Jurkat, Clone E6-1 (cell line): Measurements from ENCODE around the gene CAMTA2. TPM values are rescaled to one million over a fixed set of nuclear protein-coding genes. Genes with fewer than 3 reads are reported as not detected.
"Not testable (repeated sequence)": the region's sequence is repeated elsewhere in the genome, so short reads cannot be mapped to it uniquely, and the experiment has no call there.

Source experiments
- DNase-seq: peaks from one replicate; pipeline ENCODE4 v3.0.0-alpha.2; 2011; ENCODE audit warnings: low read depth, low spot score
- H3K4me3 ChIP-seq: 2 replicates; pipeline ENCODE4 v1.5.1; 2011; ENCODE audit warnings: mild to moderate bottlenecking, low read length, control low read depth, moderate library complexity
- polyA plus RNA-seq: library from polyadenylated mRNA; unstranded; fragments of >200 nt; gene quantifications from one replicate; pipeline ENCODE4 v1.2.1, GENCODE V29; 2012; ENCODE audit warnings: missing spikeins; ENCODE audit not compliant: insufficient read length, insufficient read depth

Gene CAMTA2, protein sequence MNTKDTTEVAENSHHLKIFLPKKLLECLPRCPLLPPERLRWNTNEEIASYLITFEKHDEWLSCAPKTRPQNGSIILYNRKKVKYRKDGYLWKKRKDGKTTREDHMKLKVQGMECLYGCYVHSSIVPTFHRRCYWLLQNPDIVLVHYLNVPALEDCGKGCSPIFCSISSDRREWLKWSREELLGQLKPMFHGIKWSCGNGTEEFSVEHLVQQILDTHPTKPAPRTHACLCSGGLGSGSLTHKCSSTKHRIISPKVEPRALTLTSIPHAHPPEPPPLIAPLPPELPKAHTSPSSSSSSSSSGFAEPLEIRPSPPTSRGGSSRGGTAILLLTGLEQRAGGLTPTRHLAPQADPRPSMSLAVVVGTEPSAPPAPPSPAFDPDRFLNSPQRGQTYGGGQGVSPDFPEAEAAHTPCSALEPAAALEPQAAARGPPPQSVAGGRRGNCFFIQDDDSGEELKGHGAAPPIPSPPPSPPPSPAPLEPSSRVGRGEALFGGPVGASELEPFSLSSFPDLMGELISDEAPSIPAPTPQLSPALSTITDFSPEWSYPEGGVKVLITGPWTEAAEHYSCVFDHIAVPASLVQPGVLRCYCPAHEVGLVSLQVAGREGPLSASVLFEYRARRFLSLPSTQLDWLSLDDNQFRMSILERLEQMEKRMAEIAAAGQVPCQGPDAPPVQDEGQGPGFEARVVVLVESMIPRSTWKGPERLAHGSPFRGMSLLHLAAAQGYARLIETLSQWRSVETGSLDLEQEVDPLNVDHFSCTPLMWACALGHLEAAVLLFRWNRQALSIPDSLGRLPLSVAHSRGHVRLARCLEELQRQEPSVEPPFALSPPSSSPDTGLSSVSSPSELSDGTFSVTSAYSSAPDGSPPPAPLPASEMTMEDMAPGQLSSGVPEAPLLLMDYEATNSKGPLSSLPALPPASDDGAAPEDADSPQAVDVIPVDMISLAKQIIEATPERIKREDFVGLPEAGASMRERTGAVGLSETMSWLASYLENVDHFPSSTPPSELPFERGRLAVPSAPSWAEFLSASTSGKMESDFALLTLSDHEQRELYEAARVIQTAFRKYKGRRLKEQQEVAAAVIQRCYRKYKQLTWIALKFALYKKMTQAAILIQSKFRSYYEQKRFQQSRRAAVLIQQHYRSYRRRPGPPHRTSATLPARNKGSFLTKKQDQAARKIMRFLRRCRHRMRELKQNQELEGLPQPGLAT
- 25.7 TPM for polyA plus RNA-seq

DNA sequence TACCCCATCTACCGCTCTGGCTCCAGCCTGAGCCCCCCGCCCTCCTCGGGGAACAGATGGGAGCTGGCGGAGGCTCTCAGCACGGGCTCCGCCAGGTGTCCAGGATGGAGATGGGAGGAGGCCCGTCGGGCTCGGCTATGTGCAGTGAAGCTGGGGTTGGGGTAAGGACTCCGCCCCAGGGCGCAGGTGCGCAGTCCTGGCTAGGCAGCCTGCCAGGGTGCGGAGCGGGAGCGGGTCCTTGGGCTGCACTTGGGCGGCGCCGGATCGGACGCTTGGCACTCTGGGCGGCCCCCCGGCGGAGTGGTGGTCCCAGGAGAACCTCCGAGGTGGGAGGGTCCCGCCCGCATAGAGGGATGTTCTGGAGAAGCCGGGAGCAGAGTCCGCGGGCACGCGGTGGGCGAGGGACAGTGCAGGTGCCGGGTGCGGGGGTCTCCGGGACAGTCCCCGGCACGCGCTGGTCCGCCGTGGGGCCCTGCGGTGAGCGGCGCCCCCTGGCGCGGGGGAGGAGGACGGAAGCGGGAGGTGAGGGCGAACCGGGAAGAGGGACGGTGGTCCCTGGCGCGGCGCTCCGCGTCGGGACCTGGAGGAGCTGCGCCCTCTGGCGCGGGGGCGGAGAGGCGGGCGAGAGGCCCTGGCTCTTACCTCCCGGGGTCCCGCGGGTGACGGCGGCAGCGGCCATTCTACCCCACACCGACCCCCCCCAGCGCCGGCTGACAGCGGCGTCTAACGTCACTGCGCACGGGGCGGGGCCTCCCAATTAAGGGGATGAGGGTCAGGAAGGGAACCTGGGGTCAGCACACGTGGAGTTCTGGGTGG, at the start of gene CAMTA2:
Gene CAMTA2, minus strand, starts transcription at position 725 of the 816 bp plus-strand sequence. CDS start 1,453 bp downstream, outside the sequence.
- peak within 1 kb of the TSS; percentile 78 for H3K4me3 ChIP-seq
- peak; percentile 76 for DNase-seq

DNA sequence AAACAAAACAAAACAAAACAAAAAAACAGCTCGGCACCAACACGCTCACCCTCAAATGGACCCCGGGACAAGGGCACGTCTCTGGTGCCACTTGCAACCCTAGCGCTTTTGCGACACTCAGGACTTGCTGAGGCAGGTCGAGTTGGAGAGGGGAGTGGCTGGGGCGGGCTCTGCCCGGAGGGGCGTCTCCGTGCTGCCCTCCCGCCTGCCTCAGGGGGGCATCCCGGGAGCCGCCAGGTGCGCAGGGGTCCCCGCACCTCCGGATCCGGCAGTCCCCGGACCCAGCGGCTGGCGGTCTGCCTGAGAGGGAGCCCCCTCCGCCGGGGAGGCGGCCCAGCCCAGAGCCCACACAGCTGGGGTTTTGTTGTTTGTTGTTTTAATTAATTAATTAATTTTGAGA, 47.8 kb upstream of the CAMTA2 start, which contains the start of gene SLC52A1:
Gene SLC52A1, minus strand, starts transcription at position 112 of the 400 bp plus-strand sequence. CDS start 820 bp downstream, outside the sequence.
- DNase-seq, result no peak

DNA sequence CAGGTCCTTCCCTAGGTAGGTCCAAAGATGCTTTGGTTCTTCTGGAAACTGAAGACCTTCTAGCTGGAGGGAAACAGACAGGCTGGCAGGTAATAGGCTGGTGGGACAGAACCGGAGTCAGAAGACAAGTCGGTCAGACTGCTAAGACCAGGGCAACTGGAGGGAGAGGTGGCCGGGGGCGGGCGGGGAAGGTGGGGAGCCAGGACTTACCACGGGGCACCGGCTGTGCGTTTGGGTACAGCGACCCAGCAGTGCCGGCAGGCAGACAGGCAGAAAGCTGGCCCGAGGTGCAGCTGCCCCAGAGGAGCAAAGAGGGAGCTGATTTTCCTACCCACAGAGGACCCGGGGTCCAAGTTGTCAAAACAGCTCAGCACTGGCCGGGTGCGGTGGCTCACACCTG, 47.2 kb upstream of the CAMTA2 start:
- H3K4me3 ChIP-seq, result no peak overlapping the region
- DNase-seq, result no peak

More for the DNA sequence above, 47.8 kb upstream of the CAMTA2 start, which contains the start of gene SLC52A1:
- no peak within 1 kb of the TSS for H3K4me3 ChIP-seq

DNA sequence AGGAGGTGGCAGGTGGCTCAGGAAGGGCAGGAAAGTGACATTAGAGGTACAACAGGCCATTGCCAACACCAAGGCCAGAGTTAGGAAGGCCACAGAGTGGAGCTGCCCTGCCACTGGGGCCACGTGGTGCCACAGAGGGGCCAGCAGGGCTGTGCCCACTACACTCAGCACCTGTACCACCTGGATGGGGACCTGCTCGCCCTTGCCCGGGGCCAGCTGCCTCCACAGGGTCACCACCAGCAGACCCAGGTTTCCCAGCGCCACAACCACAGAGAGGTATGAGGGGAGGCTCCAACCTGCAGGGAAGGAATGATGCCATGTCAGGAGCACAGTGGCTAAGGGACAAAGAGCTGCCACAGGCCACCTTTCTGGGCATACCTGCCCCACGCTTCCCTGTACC, 46.6 kb upstream of the CAMTA2 start:
- no peak for DNase-seq
- H3K4me3 ChIP-seq, result no peak overlapping the region

DNA sequence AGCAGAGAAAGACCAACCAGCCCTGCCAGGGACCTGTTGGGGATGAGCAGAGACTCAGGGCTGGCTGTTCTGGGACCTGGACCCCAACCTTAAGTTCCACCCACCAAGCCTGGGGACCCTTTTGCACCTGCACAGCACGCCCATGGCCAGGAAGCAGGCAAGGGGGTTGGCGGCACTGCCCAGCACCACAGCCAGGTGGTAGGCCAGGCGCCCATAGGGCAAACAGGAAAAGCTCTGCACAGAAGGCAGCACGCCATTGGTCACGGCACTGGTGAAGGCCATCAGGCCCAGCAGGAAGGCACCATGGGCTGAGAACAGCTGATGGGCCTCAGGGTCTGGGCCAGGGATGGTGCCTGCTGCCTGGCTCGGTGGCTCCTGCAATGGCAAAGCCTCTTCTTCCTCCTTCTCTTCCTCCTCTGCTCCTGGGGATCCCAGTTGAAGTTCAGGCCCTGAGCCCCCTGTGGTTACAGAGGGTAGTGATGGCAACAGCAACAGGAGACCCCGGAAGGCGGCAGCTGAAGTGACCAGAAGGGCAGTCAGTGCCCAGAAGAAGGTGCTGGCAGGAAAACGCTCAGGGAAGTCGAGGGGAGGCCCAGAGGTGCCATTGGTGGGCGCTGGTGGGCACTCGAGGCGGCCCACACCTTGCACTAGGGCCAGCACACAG, 46.0 kb upstream of the CAMTA2 start:
- DNase-seq, result no peak
- no peak overlapping the region for H3K4me3 ChIP-seq

DNA sequence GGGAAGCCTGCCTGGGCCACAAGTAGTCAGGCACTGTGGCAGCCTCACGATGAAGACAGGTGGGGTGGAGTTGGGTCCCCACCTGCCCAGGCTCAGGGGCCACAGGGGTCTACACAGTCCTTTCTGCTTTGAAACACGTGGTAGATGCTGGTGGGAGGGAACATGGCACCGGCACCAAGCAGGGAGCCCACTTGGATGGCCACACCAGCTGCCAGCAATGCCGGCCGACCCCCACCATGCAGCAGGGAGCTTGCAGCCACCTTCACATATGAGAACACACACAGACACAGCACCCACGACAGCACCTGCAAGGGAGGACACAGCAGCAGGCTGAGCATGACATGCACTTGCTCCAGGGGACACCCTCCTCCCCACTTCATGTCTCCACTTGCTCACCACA, 45.4 kb upstream of the CAMTA2 start:
- DNase-seq, result no peak
- H3K4me3 ChIP-seq, result no peak overlapping the region

DNA sequence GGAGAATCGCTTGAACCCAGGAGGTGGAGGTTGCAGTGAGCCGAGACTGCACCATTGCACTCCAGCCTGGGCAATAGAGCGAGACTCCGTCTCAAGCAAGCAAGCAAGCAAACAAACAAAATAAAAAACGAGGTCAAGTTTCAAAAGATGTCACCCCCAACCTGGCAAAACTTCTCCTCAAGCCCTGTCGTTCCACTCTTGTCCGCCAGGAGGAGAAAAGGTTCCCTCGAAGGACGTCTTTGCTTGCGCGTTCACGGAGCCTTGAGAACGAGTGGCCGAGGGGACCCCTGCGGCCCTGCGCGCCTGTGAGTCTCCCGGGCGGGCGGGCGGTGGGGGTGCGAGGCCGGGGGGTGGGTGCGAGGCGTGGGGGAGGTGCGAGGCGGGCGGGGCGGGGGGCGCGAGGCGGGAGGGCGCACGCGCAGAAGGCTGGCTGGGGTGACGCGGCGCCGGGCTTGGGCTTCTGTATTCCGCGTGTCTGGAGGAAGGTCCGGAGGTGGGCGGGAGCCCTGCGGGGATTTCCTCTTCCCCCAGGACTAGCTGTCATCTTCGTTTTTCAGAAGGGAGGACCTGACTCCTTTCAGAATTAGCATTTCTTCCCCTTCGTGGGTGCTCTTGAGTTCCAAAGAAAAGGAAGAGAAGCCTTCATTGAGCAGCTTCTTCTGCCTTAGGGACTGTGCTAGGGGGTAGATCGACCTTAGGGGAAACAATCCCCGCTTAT, 44.0 kb upstream of the CAMTA2 start:
- H3K4me3 ChIP-seq, result peak overlapping the region; percentile 46
- DNase-seq, result peak; percentile 69

DNA sequence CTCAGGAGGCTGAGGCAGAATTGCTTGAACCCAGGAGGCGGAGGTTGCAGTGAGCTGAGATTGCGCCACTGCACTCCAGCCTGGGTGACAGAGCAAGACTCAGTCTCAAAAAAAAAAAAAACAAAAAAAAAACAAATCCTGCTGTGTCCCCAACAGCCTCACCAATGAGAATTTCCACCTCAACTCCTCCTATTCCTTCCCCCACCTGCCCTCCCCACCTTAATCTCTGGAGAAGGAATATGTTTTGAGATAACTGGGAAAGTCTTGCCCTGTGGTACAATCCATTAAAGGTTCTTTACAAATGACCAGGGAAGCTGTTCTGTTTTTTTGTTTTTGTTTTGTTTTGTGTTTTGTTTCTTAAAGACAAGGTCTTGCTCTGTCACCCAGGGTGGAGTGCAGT, 42.7 kb upstream of the CAMTA2 start:
- not testable (repeated sequence) for DNase-seq, H3K4me3 ChIP-seq

DNA sequence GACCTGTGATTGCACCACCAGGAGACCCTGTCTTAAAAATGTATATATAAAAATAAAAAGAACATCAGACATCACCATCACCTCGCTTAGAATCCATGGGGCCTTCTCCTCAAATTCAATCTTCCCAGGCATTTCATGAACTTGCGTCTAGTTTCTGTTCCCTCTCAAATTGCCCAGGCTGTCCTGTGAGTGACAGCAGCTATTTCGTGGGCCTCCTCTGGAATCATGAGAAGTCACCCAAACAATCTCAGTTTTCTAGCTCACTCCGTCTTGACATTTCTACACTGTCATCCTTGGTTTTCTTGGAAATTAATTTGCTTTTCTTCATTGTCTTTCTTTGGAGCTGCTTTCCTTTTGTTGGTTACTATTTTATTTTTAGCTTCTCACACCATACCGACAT, 40.4 kb upstream of the CAMTA2 start:
- DNase-seq, result no peak
- H3K4me3 ChIP-seq, result no peak overlapping the region

DNA sequence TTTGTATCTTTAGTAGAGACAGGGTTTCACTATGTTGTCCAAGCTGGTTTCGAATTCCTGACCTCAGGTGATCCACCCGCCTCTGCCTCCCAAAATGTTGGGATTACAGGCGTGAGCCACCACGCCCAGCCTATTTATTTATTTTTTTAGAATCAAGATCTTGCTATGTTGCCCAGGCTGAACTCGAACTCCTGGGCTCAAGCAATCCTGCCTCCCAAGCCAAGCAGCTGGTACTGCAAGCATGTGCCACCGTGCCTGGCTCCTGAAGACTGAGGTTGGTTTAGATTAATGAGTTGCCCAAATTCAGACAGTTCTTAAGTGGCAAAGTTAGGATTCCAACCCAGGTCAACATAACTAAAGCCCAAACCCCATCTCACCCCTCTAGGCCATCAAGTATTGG, 39.8 kb upstream of the CAMTA2 start:
- H3K4me3 ChIP-seq, result no peak overlapping the region
- no peak for DNase-seq

DNA sequence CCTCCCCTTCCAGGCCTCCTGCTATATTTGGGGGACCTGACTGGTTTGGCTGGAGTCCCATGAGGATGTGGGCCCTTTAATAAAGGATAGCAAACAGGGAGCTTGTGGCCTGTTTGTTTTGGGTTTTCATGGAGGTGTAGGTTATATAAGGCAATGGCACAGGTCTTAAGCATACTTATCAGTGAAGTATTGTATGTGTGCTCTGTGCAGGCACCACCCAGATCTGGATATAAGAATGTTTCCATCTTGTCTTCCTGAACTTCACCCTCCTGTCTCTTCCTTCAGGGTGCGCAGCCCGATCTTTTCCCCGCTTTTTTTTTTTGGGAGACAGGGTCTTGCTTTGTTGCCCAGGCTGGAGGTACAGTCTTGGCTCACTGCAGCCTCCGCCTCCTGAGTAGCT, 37.1 kb upstream of the CAMTA2 start:
- H3K4me3 ChIP-seq, result no peak overlapping the region
- no peak for DNase-seq

DNA sequence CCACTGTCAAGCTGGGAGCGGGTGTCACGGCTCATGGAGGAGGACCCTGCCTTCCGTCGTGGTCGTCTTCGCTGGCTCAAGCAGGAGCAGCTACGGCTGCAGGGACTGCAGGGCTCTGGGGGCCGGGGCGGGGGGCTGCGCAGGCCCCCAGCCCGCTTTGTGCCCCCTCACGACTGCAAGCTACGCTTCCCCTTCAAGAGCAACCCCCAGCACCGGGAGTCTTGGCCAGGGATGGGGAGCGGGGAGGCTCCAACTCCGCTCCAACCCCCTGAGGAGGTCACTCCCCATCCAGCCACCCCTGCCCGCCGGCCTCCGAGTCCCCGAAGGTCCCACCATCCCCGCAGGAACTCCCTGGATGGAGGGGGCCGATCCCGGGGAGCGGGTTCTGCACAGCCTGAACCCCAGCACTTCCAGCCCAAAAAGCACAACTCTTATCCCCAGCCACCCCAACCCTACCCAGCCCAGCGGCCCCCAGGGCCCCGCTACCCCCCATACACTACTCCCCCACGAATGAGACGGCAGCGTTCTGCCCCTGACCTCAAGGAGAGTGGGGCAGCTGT, 36.2 kb upstream of the CAMTA2 start:
- H3K4me3 ChIP-seq, result no peak overlapping the region
- no peak for DNase-seq

DNA sequence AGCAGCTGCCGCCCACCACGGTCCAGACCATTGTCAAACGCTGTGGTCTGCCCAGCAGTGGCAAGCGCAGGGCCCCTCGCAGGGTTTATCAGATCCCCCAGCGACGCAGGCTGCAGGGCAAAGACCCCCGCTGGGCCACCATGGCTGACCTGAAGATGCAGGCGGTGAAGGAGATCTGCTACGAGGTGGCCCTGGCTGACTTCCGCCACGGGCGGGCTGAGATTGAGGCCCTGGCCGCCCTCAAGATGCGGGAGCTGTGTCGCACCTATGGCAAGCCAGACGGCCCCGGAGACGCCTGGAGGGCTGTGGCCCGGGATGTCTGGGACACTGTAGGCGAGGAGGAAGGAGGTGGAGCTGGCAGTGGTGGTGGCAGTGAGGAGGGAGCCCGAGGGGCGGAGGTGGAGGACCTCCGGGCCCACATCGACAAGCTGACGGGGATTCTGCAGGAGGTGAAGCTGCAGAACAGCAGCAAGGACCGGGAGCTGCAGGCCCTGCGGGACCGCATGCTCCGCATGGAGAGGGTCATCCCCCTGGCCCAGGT, 34.8 kb upstream of the CAMTA2 start:
- no peak overlapping the region for H3K4me3 ChIP-seq
- DNase-seq, result no peak

DNA sequence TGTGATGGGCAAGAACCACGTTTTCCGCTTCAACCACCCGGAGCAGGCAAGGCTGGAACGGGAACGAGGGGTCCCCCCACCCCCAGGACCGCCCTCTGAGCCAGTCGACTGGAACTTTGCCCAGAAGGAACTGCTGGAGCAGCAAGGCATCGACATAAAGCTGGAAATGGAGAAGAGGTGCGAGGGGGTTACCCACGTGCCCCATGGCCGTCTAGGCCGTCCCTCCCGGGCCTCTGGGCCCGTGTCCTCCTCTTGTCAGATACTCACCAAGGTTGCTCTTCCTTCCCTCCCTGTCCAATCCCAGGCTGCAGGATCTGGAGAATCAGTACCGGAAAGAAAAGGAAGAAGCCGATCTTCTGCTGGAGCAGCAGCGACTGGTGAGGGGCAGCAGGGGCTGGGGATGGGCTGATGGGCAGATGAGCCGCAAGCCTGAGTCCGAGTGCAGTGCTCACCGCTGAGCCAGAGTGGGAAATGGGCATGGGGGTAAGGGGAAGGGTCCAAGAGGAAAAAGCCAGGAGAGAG, 33.1 kb upstream of the CAMTA2 start:
- DNase-seq, result no peak
- H3K4me3 ChIP-seq, result no peak overlapping the region

DNA sequence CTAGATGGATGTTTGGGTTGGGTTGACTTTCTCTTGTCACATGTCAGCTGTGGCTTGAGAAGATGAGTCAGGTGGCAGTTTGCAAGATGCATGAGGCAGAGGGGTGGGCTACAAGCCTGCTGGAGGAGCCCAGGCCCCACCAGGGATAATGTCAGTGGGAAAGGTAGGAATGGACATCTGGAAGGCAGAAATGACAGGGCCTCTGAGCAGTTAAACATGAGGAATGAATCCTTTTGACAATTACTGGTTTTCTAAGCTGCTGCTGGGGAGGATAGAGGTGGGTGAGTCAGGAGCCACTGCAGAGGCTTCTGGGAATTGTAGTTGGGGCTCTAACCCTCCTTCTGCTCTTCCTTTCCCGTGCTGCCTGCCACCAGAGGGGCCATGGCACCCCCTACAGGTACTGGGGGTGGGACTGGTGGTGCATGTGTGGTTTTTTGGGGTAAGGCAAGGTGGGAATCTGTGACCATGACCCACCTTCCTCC, 32.0 kb upstream of the CAMTA2 start:
- no peak overlapping the region for H3K4me3 ChIP-seq
- DNase-seq, result no peak

DNA sequence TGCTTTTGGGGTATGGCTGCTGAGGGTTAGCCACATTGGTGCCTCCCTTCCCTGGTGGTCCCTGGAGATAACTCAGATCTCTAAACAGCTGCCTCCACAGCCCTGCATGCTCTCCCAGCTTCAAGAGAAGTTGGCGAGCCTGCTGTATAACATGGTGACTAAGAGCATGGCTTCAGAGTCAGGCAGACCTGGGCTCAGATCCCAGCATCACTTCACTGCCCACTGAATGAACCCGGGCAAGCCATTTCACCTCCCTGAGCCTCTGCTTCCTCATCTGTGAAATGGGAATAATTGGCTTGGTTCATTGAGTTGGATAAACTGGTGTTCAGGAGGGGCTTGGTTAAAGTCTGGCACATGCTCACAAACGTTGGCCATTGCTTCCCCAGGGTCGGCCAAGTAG, 26.9 kb upstream of the CAMTA2 start:
- no peak overlapping the region for H3K4me3 ChIP-seq
- DNase-seq, result no peak

DNA sequence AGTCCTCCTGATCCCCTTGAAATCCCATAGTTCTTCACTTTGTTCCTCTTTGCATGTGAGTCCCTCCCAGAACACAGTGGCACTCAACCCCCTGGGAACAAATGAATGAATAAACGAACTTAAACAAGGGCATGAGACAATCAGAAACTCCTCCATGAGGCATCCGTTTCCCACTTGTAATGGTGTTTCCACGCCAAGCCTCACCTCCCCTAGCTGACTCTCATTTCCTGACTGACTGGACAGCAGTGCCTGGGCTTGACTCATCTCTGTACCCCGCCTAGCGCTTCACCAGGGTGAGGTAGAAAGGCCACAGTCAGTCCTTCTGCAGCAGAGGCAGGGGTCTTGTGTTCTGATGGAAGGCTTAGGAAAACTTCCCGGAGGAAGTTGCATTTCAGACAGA, 24.5 kb upstream of the CAMTA2 start:
- DNase-seq, result no peak
- H3K4me3 ChIP-seq, result no peak overlapping the region
